ENCODE measurements around the gene ANKS1A.
"Not testable (repeated sequence)": the region's sequence is repeated elsewhere in the genome, so short reads cannot be mapped to it uniquely, and the experiment has no call there.

ANKS1A gene

DNA sequence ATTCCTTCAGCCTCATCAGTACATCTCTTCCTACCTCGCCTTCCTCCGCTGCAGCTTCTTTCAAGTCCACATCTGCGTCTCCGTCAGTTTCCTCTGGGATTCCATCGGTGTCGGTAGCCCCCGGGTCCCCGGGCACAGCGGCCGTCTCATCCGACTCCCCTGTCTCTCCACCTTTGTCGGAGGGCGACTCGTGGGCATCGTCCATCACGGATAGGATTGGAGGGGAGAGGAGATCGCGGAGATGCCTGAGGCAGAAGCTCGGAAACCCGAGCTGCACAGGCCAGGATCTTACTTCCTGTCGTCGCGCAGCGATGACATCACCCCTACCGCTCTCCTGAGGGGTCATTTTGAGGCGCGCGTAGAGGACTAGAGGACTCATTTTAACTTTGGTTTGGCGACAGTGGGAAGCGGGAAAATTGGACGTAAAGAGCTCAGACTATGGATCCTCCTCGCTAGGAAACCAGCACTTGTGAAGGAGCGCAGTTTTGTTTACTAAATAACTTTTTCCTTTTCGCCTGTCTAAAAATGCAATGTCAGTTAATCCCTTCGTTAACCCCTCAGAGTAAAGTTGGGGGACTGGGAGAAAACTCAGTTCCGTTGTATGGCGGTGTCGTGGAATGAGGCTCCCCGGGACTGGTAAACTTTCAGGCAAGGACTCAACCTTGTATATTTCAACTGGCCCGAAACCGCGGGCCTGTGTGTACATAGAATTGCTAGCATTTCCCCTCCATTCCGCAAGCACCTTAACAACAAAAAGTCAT, 1.1 kb upstream of the ANKS1A start, which contains the start of gene TAF11:
Gene TAF11 (minus strand): TSS at position 290 of the 761 bp plus-strand sequence. CDS start 85 bp downstream, at position 205.
- DNase-seq (ENCODE audit: low read depth), result peak; percentile 86

DNA sequence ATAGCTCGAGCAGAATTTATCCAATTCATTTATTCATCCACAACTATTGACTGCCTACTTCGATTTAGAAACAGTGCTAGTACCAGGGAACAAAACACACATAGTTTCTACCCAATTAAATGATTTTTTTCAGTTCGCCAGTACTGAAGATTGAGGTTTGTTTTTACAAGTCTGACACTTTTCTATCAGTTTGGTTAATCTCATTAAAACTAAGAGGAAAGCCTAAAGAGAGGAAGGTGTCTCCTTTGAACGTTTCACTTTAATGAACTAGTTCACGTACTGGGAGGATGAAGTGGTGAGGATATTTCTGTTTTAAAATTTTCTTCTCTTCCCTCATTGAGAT, 570 bp upstream of the ANKS1A start:
- no peak for DNase-seq (ENCODE audit: low read depth)

GRCh38 chr6:34890533-34890925, 1.5 kb downstream of the ANKS1A start:
- DNase-seq (ENCODE audit: low read depth), result no peak

GRCh38 chr6:34891296-34891695, 2.2 kb downstream of the ANKS1A start:
- DNase-seq (ENCODE audit: low read depth), result no peak

DNA sequence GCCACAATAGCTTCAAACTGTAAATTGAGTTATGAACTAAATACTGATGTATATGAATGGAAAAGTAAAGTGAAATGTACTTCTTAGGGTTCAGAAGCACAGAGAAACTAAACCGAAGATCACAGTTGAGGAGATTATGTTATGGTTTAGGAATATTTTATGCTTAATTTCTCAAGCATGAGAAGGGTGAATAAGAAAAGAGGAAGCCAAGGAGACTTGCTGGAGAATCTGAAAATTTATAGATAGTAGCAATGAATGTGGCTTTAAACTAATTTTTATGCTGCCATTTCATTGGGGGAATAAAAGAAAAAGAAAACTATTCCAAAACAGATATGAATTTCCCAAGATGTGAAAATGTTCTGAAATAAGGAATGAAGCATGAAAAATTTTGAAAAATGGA, 5.6 kb downstream of the ANKS1A start:
- no peak for DNase-seq (ENCODE audit: low read depth)

GRCh38 chr6:34897130-34897529, 8.1 kb downstream of the ANKS1A start:
- DNase-seq (ENCODE audit: low read depth), result no peak

DNA sequence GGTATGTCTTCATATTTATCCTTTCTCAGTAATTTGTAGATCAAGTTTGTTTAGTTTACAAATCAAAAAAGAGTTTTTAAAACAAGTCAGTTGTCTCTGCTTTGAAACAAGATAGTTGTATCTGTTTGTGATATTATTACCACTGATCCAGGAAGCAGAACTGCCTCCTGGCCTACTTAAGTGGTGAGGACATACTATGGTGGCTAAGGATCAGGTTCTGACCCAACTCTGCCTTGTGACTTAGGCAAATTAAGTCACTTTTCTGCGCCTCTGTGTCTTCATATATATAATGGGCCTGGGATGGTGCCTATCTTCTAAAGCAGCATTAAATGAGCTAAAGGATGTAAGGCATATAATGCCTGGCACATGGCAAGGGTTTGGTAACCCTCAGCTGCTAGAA, 8.7 kb downstream of the ANKS1A start:
- DNase-seq (ENCODE audit: low read depth), result no peak

- DNase-seq (ENCODE audit: low read depth), result not testable (repeated sequence)
These were observed 10.7 kb downstream of the ANKS1A start for GRCh38 chr6:34899748-34900147.

DNA sequence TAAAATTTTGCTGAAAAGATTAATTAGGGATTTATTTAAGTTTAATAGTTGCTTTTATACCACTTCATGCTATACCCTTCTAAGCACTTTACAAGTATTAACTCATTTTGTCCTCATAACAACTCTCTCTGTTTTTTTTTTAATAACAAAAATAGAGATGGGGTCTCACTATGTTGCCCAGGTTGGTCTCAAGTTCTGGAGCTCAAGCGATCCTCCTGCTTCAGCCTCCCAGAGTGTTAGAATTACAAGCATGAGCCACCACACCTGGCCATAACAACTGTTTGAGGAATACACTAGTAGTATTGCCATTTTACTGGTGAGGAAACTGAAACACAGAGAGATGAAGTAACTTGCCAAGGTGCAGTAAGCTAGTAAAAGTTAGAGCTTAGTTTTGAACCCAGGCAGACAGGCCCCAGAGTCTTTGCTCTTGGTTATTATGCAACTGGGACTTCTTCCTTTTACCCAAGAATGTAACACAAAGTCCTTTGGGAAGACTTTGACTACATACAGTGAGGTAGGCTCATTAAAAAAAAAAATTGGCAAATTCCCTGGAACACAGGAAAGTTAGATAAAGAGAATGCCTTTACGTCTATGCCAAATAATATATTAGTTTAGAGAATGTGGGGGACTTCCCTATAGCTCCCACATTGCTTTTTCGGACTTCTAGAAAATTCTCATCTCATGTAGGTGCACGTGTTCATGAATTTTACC, 11.4 kb downstream of the ANKS1A start:
- DNase-seq (ENCODE audit: low read depth), result no peak

DNA sequence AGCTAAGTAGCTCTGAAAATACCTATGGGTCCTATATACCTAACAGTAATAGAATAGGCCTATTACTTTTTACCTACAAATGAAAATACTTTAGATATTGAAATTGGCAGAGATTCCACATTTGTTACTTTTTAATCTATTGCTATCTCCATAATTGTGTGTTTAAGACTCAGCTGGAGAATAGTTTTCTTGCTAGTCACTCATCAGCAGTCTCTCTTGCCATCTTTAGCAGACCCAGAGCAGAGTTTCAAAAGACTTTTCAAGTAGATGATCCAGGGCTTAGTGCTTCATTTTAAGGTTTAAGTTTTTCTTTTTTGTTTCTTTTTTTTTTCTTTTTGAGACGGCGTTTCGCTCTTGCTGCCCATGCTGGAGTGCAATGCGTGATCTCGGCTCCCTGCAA, 12.9 kb downstream of the ANKS1A start:
- DNase-seq (ENCODE audit: low read depth), result no peak

- DNase-seq (ENCODE audit: low read depth), result no peak
These were observed 16.0 kb downstream of the ANKS1A start for GRCh38 chr6:34904990-34905613.

GRCh38 chr6:34906826-34907225, 17.8 kb downstream of the ANKS1A start:
- DNase-seq (ENCODE audit: low read depth), result no peak

GRCh38 chr6:34908194-34908593, 19.1 kb downstream of the ANKS1A start:
- DNase-seq (ENCODE audit: low read depth), result no peak

GRCh38 chr6:34909320-34909883, 20.3 kb downstream of the ANKS1A start:
- DNase-seq (ENCODE audit: low read depth), result no peak

GRCh38 chr6:34911822-34912221, 22.8 kb downstream of the ANKS1A start:
- DNase-seq (ENCODE audit: low read depth), result no peak

- no peak for DNase-seq (ENCODE audit: low read depth)
These were observed 23.8 kb downstream of the ANKS1A start for GRCh38 chr6:34912715-34913464.

GRCh38 chr6:34914358-34914757, 25.3 kb downstream of the ANKS1A start:
- DNase-seq (ENCODE audit: low read depth), result no peak

DNA sequence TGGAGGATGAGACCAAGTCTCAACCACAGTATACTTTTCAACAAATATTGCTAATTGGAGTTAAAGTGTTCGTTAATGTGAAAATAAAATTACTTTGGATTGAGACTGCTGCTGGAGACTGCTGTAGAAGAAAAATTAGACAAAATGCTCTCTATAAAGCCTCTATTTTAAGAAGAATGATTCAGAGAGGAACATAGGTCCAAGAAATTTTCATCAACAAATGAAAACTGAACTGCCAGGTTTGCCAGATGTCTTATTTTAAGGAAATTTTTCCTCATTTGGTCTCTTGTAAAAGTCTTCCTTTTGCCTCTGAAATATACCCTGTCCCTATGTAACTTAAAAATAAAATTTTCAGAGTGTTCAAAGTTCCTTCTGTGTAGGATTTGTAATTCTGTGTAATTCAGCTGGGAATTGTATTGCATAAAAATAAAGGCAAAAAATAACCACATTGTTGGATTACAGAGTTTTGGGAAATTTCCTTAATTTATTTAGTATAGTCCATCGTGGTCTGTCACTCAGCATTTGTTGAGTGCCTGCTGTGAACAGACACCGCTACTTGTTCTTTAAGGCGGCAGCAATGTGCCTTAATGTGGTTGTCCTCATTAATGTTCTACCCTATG, 27.4 kb downstream of the ANKS1A start:
- no peak for DNase-seq (ENCODE audit: low read depth)

DNA sequence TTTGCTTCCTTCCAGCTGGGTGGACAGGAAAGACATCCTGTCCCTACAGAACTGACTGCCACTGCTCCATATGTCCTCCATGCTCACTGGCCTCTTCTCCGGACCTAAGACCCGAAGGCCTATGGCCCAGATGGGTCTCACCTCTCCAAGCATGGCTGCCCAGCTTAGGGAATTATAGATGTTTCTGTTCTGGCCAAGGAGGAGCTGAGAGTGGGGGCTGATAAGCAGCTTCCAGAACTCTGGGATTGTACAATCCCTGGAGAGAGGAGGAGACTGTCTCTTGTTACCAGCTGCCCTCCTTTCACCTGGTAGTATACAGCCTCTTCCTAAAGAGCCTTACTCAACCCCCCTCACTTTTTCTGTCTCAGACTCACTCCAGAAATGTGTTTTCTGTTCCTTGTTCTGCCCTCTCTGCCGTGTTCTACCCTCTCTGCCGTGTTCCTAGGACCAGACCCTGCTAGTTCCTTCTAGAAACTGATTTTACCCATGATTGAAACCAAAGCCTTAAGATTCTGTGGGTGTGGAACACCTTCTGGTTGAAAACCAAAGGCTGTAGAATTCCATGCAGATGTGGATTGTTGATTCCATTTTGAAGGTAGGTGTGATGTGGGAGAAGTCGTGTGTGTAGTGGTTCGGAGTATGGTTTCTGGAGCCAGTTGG, 28.7 kb downstream of the ANKS1A start:
- no peak for DNase-seq (ENCODE audit: low read depth)

DNA sequence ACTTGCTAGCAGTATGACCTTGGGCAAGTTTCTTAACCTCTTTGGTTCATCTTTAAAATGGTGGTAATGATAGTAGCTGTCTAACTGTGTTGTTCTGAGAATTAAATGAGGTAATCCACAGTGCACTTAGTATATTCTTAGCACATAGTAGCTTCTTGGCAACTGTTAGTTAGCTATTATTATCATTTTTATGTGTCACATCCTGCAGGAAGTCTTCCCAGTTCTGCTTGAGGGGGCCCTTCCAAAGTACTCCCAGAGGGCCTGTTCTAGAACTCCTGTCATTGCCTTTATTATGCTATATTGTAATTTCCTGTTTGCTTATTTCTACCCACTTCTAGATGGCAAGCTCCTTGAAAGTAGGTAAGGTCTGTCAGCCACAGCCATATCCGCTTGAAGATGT, 30.6 kb downstream of the ANKS1A start:
- DNase-seq (ENCODE audit: low read depth), result no peak

DNA sequence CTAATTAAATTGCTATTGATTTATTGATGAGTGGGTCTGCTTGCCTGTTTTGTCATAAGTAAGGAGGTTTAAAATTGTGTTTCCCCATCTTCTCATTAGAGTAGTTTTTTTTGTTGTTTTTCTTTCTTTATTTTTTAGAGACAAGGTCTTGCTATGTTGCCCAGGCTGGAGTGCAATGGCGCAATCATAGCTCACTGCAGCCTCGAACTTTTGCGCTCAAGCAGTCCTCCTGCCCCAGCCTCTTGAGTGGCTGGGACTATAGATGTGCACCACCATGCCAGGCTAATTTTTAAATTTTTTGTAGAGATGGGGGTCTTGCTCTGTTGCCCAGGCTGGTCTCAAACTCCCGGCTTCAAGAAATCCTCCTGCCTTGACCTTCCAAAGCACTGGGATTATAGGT, 31.0 kb downstream of the ANKS1A start:
- no peak for DNase-seq (ENCODE audit: low read depth)
